Measurements from ENCODE around the gene ATXN2L.
A peak's percentile ranks its signal among the peaks of the same experiment; 100 is the strongest.
"Not testable (repeated sequence)": the region's sequence is repeated elsewhere in the genome, so short reads cannot be mapped to it uniquely, and the experiment has no call there.

Gene ATXN2L, protein sequence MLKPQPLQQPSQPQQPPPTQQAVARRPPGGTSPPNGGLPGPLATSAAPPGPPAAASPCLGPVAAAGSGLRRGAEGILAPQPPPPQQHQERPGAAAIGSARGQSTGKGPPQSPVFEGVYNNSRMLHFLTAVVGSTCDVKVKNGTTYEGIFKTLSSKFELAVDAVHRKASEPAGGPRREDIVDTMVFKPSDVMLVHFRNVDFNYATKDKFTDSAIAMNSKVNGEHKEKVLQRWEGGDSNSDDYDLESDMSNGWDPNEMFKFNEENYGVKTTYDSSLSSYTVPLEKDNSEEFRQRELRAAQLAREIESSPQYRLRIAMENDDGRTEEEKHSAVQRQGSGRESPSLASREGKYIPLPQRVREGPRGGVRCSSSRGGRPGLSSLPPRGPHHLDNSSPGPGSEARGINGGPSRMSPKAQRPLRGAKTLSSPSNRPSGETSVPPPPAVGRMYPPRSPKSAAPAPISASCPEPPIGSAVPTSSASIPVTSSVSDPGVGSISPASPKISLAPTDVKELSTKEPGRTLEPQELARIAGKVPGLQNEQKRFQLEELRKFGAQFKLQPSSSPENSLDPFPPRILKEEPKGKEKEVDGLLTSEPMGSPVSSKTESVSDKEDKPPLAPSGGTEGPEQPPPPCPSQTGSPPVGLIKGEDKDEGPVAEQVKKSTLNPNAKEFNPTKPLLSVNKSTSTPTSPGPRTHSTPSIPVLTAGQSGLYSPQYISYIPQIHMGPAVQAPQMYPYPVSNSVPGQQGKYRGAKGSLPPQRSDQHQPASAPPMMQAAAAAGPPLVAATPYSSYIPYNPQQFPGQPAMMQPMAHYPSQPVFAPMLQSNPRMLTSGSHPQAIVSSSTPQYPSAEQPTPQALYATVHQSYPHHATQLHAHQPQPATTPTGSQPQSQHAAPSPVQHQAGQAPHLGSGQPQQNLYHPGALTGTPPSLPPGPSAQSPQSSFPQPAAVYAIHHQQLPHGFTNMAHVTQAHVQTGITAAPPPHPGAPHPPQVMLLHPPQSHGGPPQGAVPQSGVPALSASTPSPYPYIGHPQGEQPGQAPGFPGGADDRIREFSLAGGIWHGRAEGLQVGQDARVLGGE

DNA sequence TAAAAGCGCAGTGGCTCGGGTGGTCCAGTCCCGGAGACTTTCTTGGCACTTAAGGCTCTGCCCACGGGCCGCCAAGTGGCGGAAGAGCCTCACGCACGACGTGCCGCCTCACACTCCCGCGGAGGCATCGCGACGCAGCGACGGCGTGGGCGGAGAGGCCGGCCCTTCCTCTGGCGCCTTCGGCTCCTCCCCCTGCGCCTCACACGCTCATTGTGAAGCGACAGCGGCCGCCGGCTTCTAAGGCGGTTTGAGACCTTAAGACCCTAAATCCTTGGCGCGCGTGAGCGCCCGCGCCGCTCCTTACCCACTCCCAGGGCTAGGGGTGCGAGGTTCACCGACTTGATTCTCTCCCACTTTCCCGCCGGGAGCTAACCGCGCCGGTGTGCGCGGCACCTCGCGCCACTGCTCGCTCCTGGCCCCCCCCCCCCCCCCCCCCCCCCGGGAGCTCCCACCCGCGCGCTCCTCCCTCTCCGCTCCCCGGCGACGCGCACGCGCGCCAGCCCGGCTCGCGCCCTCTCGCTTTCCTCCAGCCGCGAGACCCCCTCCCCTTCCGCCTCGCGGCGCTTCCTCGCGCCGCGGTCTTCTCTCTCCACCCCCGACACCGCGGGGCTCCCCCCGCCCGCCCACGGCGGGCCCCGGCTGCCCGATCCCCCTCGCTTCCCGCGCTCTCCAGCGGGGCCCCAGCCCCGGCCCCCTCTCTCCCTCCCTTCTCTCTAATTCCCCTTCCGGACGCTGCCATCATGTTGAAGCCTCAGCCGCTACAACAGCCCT lies at the start of gene ATXN2L:
ATXN2L (plus strand) TSS at position 480 of the 771 bp plus-strand sequence; CDS start at position 741, 261 bp downstream.
- peak; percentile 91 to 93 for DNase-seq (ENCODE audit: low read depth in 2 of 2, low spot score in 1 of 2)

GRCh38 chr16:28781697-28782096 lies 41.1 kb upstream of the ATXN2L start:
- DNase-seq (ENCODE audit: low read depth in 2 of 2, low spot score in 1 of 2): not testable (repeated sequence)

DNA sequence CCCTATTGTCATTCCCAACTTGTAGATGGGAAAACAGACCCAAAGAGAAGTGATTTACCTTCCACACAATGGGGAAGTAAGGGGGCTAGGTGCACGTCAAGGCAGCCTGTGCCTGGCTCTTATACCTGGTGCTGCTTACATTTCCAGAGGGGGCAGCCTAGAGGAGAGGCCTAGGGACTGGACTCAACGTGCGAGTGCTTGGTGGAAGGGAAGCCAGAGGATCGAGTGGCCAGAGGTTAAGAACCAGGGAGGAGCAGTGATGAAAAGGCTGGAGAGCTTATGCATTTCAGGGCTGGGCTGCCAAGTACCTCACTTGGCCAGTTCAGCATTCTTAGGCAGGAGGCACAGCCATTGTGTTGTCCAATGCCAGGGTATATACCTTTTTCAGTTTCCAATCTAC lies 40.4 kb upstream of the ATXN2L start:
- DNase-seq (ENCODE audit: low read depth in 2 of 2, low spot score in 1 of 2): not testable (repeated sequence)

DNA sequence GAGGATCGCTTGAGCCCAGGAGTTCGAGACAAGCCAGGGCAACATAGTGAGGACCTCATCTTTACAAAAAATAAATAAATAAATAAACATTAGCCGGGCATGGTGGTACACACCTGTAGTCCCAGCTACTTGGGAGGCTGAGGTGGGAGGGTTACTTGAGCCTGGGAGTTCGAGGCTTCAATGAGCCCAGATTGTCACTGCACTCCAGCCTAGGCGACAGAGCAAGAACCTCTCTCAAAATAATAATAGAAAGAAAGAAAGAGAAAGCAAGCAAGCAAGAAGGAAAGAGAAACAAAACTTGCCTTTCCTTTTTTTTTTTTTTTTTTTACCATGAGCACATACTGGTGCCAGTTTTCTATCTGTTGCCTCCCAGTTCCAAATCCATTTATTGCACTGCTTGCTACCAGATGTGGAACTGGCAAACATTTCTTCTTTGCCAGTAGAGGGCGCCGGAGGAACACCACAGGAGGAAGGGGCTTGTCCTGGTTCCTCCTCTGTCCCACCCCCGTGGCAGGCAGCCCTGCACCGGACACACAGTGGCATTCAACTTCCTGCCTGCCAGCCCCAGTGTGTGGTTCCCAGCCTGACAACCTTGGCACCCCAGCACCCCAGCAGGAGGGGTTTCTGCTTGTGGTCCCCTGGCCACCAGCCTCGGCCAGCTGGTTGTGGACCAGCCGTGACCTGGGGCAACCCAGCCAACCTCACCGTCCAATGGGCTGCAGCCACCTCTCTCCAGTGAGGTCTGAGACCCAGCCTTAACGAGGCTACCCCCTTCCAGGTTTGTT lies 20.4 kb upstream of the ATXN2L start:
- peak; percentile 26 to 54 for DNase-seq (ENCODE audit: low read depth in 2 of 2, low spot score in 1 of 2)

DNA sequence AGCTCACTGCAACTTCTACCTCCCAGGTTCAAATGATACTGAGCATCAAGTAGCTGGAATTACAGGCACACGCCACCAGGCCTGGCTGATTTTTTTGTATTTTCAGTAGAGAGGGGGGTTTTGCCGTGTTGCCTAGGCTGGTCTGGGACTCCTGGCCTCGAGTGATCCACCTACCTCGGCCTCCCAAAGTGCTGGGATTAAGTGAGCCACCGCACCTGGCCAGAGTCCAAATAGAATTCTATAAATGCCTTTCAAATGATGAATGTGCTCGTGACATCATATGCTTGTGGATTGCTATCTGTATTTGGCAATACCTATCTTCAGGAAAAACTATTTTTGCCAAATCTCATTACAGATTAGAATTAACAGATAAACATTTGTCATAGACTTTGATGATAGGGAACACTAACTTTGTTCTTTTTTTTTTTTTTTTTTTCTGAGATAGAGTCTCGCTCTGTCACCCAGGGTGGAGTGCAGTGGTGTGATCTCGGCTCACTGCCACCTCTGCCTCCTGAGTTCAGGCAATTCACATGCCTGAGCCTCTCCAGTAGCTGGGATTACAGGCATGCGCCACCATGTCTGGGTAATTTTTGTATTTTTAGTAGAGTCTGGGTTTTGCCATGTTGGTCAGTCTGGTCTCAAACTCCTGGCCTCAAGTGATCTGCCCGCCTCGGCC lies 15.2 kb upstream of the ATXN2L start:
- not testable (repeated sequence) for DNase-seq (ENCODE audit: low read depth in 2 of 2, low spot score in 1 of 2)

GRCh38 chr16:28820016-28820415 lies 2.8 kb upstream of the ATXN2L start:
- DNase-seq (ENCODE audit: low read depth in 2 of 2, low spot score in 1 of 2): no peak

GRCh38 chr16:28820546-28820945 lies 2.3 kb upstream of the ATXN2L start:
- DNase-seq (ENCODE audit: low read depth in 2 of 2, low spot score in 1 of 2): not testable (repeated sequence)

DNA sequence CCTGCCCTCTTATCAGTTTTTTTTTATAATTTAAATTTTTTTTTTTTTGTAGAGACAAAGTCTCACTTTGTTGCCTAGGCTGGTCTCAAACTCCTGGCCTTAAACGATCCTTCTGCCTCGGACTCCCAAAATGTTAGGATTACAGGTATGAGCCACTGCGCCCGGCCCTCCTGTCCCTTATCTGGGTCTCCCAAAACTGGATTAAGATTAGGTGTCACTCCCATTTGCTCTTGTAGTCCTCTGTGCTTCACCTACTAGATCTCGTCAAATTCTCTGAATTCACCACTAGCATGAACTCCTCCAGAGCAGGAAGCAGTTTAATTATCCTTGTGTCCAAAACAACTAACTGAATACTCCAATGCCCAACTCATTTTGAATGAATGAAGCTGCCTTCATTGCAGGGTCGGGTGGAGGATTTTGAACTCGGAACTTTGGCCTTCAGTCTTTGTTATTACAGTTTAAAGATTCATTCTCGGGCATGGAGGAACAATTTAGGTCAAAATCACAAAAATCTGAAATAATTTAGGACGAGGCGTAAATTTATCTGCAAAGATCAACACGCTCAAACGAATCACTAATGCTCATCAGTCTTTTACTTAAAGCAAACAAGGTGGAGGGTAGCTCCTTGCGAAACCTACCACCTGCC lies 802 bp upstream of the ATXN2L start:
- DNase-seq (ENCODE audit: low read depth in 2 of 2, low spot score in 1 of 2): no peak

DNA sequence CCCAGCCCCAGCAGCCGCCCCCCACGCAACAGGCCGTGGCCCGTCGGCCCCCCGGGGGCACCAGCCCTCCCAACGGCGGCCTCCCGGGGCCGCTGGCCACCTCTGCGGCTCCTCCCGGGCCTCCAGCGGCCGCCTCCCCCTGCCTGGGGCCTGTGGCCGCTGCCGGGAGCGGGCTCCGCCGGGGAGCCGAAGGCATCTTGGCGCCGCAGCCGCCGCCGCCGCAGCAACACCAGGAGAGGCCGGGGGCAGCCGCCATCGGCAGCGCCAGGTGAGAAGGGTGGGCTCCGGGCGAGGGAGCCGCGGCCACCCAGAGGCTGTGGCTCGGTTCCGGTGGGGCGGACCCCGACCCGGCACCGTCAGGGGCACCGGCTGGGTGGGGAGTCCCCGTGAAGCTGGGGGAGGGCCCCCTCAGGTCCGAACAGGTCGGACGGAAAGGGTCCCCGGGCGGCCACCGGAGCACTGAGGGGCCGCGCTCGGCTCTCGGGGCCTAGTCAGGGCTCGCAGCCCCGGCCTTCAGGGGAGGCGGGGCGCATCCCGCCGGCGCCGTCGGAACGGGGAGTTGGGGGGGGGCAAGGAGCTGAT lies 583 bp downstream of the ATXN2L start:
- no peak for DNase-seq (ENCODE audit: low read depth in 2 of 2, low spot score in 1 of 2)

GRCh38 chr16:28823873-28824716 lies 1.3 kb downstream of the ATXN2L start:
- peak; percentile 93 to 97 for DNase-seq (ENCODE audit: low read depth in 2 of 2, low spot score in 1 of 2)

- DNase-seq (ENCODE audit: low read depth in 2 of 2, low spot score in 1 of 2): no peak
These were observed 1.8 kb downstream of the ATXN2L start for GRCh38 chr16:28824717-28824973.

GRCh38 chr16:28826141-28826540 lies 3.3 kb downstream of the ATXN2L start:
- DNase-seq (ENCODE audit: low read depth in 2 of 2, low spot score in 1 of 2): no peak

DNA sequence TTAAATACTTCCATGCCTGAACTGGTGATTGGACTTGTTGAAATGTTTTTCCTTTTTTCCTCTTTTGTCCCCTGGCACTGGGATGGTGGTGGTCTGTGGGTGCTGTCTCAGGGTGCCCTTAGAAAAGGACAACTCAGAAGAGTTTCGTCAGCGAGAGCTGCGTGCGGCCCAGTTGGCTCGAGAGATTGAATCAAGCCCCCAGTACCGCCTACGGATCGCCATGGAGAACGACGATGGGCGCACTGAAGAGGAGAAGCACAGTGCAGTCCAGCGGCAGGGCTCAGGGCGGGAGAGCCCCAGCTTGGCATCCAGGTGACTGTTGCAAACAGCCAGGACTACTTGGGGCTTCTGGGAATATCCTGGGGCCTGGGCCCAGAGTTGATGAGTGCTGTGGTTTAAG lies 6.9 kb downstream of the ATXN2L start:
- no peak for DNase-seq (ENCODE audit: low read depth in 2 of 2, low spot score in 1 of 2)

- no peak for DNase-seq (ENCODE audit: low read depth in 2 of 2, low spot score in 1 of 2)
These were observed 7.7 kb downstream of the ATXN2L start for GRCh38 chr16:28830531-28830930.

GRCh38 chr16:28834349-28834748 lies 11.6 kb downstream of the ATXN2L start:
- DNase-seq (ENCODE audit: low read depth in 2 of 2, low spot score in 1 of 2): no peak

GRCh38 chr16:28834873-28835863 lies 12.4 kb downstream of the ATXN2L start:
- DNase-seq (ENCODE audit: low read depth in 2 of 2, low spot score in 1 of 2): no peak

All from stimulated activated CD8-positive, alpha-beta memory T cell treated with anti-CD3 and anti-CD28 coated beads, Interleukin-4, amount 100 ng/mL, for 4 hours (primary cell).